GM23338 (cell line): Measurements from ENCODE around the gene ECE1. TPM values are rescaled to one million over a fixed set of nuclear protein-coding genes. Genes with fewer than 3 reads are reported as not detected.

Source experiments
- ATAC-seq: fragments of 200-7000 bp; cut with Tn5 transposase; 3 replicates; pipeline ENCODE4 v1.9.1; 2020
- DNase-seq: peaks from one replicate; pipeline ENCODE4 v3.0.0-alpha.2; 2015; ENCODE audit warnings: low spot score
- H2AFZ ChIP-seq: fragments of 200-600 bp; sonication (generic); 2 replicates; pipeline ENCODE4 v1.8.0; 2016; ENCODE audit warnings: antibody characterized with exemption, mild to moderate bottlenecking, moderate library complexity
- H3F3A ChIP-seq: fragments of 200-600 bp; sonication (generic); replicated peaks from 2 replicates; pipeline ENCODE4 v1.8.0; 2017; ENCODE audit warnings: antibody characterized with exemption, mixed run types, low read depth
- H3K27ac ChIP-seq: fragments of 200-600 bp; sonication (generic); 2 replicates; pipeline ENCODE4 v1.6.1; 2016; ENCODE audit warnings: low read depth
- H3K27me3 ChIP-seq: fragments of 200-600 bp; sonication (generic); 2 replicates; pipeline ENCODE4 v1.8.0; 2016; ENCODE audit warnings: mild to moderate bottlenecking, mixed run types, moderate library complexity; ENCODE audit not compliant: insufficient read depth
- H3K36me3 ChIP-seq: fragments of 200-600 bp; sonication (generic); 2 replicates; pipeline ENCODE4 v1.8.0; 2016; ENCODE audit warnings: mild to moderate bottlenecking; ENCODE audit not compliant: insufficient read depth
- H3K4me1 ChIP-seq: fragments of 200-600 bp; sonication (generic); 2 replicates; pipeline ENCODE4 v1.8.0; 2016; ENCODE audit warnings: mild to moderate bottlenecking, moderate library complexity; ENCODE audit not compliant: insufficient read depth
- H3K4me2 ChIP-seq: fragments of 200-600 bp; sonication (generic); 2 replicates; pipeline ENCODE4 v1.7.1; 2017; ENCODE audit warnings: mixed run types
- H3K4me3 ChIP-seq: fragments of 200-600 bp; sonication (generic); 2 replicates; pipeline ENCODE4 v1.6.1; 2016; ENCODE audit warnings: mixed run types
- H3K79me2 ChIP-seq: fragments of 200-600 bp; sonication (generic); replicated peaks from 2 replicates; pipeline ENCODE4 v1.8.0; 2017; ENCODE audit warnings: mild to moderate bottlenecking; ENCODE audit not compliant: insufficient read depth
- H3K9me2 ChIP-seq: fragments of 200-600 bp; sonication (generic); 2 replicates; pipeline ENCODE4 v1.8.0; 2017; ENCODE audit not compliant: insufficient read depth
- H4K20me1 ChIP-seq: fragments of 200-600 bp; sonication (generic); replicated peaks from 2 replicates; pipeline ENCODE4 v1.8.0; 2017; ENCODE audit warnings: mild to moderate bottlenecking; ENCODE audit not compliant: insufficient read depth
- H3K27ac Mint-ChIP-seq: 2 replicates; pipeline ENCODE4 v1.8.0; 2020; ENCODE audit warnings: inconsistent platforms, mild to moderate bottlenecking, moderate library complexity, mixed read lengths
- H3K27me3 Mint-ChIP-seq: 3 replicates; pipeline ENCODE4 v1.8.0; 2022; ENCODE audit warnings: low read depth, mild to moderate bottlenecking, moderate library complexity, mixed read lengths, inconsistent platforms; ENCODE audit not compliant: insufficient read depth, poor library complexity
- H3K36me3 Mint-ChIP-seq: 3 replicates; pipeline ENCODE4 v1.8.0; 2021; ENCODE audit warnings: low read depth, mild to moderate bottlenecking, inconsistent platforms, moderate library complexity, mixed read lengths
- H3K4me1 Mint-ChIP-seq: 3 replicates; pipeline ENCODE4 v1.8.0; 2020; ENCODE audit warnings: mild to moderate bottlenecking, inconsistent platforms, mixed read lengths
- H3K4me3 Mint-ChIP-seq: 3 replicates; pipeline ENCODE4 v1.8.0; 2021; ENCODE audit warnings: moderate library complexity, mild to moderate bottlenecking, inconsistent platforms, mixed read lengths
- H3K9me3 Mint-ChIP-seq: 3 replicates; pipeline ENCODE4 v1.8.0; 2020; ENCODE audit warnings: moderate library complexity, mild to moderate bottlenecking, inconsistent platforms, mixed read lengths
- CREB1 ChIP-seq: fragments of 250-450 bp; sonication (Bioruptor Pico); IDR thresholded peaks from 2 replicates; pipeline ENCODE4 v1.5.0; 2020; ENCODE audit warnings: low read depth, mild to moderate bottlenecking, moderate library complexity
- EZH2 ChIP-seq: fragments of 200-600 bp; sonication (generic); IDR thresholded peaks from one replicate; pipeline ENCODE4 v1.8.0; 2017; ENCODE audit warnings: antibody characterized with exemption, mild to moderate bottlenecking, low read depth; ENCODE audit not compliant: unreplicated experiment
- EZH2phosphoT487 ChIP-seq: fragments of 200-600 bp; sonication (generic); IDR thresholded peaks from one replicate; pipeline ENCODE4 v1.8.1; 2018; ENCODE audit warnings: antibody characterized with exemption; ENCODE audit not compliant: unreplicated experiment
- JUNB ChIP-seq: IDR thresholded peaks from one replicate; pipeline ENCODE4 v1.6.1; 2016; ENCODE audit warnings: antibody characterized with exemption; ENCODE audit not compliant: unreplicated experiment
- NANOG ChIP-seq: IDR thresholded peaks from 2 replicates; pipeline ENCODE4 v1.6.1; 2016; ENCODE audit warnings: antibody characterized with exemption, borderline replicate concordance
- POLR2AphosphoS5 ChIP-seq: IDR thresholded peaks from 2 replicates; pipeline ENCODE4 v1.6.1; 2016; ENCODE audit warnings: antibody characterized with exemption, low read depth
- ZNF114 ChIP-seq: fragments of 250-450 bp; sonication (Bioruptor Pico); IDR thresholded peaks from 2 replicates; pipeline ENCODE4 v1.5.0; 2020; ENCODE audit warnings: mild to moderate bottlenecking, moderate library complexity
- ZNF331 ChIP-seq: fragments of 250-450 bp; sonication (Bioruptor Pico); IDR thresholded peaks from 2 replicates; pipeline ENCODE4 v1.5.0; 2020; ENCODE audit warnings: low read depth, mild to moderate bottlenecking, moderate library complexity
- polyA plus RNA-seq: library from polyadenylated mRNA; unstranded; fragments of >200 nt; fragmentation: Nextera tagmentation; extraction: Ambion mirVana; gene quantifications from 2 replicates; pipeline ENCODE4 v1.2.1, GENCODE V29; 2016
- total RNA-seq: library from RNA; depleted of rRNA; stranded (reverse); fragments of >200 nt; shearing (Covaris generic); gene quantifications from 2 replicates; pipeline ENCODE4 v1.2.3, GENCODE V29; 2014
- TF ChIP-seq, protein P1 (sequence below): fragments of 250-450 bp; sonication (Bioruptor Pico); IDR thresholded peaks from 2 replicates; pipeline ENCODE4 v1.5.0; 2020; ENCODE audit warnings: mild to moderate bottlenecking, moderate library complexity
- TF ChIP-seq, protein P2 (sequence below): IDR thresholded peaks from 2 replicates; pipeline ENCODE4 v1.6.1; 2016; ENCODE audit warnings: antibody characterized with exemption

Gene ECE1
- total and polyA plus RNA-seq, 2 experiments from 2014 or later: 11.0 to 45.0 TPM

DNA sequence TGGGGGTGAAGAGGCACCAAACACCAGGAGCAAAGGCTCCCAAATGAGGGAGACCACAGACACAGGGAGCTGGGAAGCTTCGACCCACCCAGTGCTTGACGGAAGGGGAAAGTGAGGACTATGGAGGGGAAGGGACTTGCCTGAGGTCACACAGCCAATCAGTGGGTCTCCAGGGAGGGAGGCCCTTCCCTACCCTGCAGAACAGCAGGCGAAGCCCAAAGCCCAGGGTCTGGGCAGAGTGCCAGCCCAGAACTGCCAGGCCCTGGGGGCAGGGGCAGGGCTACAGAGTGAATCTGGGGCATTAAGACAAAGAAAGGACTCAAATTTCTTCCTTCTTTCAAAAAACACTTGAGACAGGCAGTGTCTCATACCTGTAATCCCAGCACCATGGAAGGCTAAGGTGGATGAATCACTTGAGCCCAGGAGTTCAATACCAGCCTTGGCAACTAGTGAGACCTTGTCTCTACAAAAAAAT, 45.5 kb upstream of the ECE1 start (continued):
- TF ChIP-seq, protein P1, sequence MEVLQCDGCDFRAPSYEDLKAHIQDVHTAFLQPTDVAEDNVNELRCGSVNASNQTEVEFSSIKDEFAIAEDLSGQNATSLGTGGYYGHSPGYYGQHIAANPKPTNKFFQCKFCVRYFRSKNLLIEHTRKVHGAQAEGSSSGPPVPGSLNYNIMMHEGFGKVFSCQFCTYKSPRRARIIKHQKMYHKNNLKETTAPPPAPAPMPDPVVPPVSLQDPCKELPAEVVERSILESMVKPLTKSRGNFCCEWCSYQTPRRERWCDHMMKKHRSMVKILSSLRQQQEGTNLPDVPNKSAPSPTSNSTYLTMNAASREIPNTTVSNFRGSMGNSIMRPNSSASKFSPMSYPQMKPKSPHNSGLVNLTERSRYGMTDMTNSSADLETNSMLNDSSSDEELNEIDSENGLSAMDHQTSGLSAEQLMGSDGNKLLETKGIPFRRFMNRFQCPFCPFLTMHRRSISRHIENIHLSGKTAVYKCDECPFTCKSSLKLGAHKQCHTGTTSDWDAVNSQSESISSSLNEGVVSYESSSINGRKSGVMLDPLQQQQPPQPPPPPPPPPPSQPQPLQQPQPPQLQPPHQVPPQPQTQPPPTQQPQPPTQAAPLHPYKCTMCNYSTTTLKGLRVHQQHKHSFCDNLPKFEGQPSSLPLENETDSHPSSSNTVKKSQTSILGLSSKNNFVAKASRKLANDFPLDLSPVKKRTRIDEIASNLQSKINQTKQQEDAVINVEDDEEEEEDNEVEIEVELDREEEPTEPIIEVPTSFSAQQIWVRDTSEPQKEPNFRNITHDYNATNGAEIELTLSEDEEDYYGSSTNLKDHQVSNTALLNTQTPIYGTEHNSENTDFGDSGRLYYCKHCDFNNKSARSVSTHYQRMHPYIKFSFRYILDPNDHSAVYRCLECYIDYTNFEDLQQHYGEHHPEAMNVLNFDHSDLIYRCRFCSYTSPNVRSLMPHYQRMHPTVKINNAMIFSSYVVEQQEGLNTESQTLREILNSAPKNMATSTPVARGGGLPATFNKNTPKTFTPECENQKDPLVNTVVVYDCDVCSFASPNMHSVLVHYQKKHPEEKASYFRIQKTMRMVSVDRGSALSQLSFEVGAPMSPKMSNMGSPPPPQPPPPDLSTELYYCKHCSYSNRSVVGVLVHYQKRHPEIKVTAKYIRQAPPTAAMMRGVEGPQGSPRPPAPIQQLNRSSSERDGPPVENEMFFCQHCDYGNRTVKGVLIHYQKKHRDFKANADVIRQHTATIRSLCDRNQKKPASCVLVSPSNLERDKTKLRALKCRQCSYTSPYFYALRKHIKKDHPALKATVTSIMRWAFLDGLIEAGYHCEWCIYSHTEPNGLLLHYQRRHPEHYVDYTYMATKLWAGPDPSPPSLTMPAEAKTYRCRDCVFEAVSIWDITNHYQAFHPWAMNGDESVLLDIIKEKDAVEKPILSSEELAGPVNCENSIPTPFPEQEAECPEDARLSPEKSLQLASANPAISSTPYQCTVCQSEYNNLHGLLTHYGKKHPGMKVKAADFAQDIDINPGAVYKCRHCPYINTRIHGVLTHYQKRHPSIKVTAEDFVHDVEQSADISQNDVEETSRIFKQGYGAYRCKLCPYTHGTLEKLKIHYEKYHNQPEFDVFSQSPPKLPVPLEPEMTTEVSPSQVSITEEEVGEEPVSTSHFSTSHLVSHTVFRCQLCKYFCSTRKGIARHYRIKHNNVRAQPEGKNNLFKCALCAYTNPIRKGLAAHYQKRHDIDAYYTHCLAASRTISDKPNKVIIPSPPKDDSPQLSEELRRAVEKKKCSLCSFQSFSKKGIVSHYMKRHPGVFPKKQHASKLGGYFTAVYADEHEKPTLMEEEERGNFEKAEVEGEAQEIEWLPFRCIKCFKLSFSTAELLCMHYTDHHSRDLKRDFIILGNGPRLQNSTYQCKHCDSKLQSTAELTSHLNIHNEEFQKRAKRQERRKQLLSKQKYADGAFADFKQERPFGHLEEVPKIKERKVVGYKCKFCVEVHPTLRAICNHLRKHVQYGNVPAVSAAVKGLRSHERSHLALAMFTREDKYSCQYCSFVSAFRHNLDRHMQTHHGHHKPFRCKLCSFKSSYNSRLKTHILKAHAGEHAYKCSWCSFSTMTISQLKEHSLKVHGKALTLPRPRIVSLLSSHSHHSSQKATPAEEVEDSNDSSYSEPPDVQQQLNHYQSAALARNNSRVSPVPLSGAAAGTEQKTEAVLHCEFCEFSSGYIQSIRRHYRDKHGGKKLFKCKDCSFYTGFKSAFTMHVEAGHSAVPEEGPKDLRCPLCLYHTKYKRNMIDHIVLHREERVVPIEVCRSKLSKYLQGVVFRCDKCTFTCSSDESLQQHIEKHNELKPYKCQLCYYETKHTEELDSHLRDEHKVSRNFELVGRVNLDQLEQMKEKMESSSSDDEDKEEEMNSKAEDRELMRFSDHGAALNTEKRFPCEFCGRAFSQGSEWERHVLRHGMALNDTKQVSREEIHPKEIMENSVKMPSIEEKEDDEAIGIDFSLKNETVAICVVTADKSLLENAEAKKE (CRISPR knock-in tag): no peak
- TF ChIP-seq EZH2phosphoT487 (no peak), JUNB (no peak)

DNA sequence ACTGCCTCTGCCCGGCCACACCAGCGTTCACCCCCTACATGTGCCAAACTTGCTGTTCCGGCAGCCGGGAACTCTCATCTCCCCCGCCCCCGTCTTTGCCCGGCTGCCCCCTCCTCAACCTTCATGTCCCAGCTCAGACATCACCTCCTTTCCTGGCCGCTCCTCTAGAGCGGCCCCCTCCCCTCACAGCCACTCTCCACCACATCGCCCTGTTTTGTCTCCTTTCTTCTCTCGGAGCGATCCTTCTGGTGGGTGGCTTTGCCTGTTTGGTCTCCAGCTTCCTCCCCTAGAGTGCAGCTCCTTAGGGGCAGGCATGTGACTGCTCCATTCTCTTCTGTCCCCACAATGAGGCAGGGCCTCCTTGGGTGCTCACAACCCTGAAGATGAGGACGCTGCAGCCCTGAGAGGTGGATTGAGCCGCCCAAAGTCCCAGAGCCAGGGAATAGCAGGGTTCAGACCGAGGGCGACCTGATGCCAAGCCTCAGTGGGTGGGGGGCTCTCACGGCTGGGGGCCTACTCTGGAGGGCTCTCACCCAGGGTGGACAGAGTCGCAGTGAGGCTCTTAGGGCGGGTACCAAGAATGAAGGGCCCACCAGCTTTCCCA, 44.9 kb upstream of the ECE1 start:
- Mint-ChIP-seq H3K36me3 (no peaks in the 10 kb centered on the region), H3K9me3 (no peaks in the 10 kb centered on the region), H3K4me3 (peak overlapping the region; percentile 65), H3K27me3 (peaks cover 10% of the 10 kb centered on the region), H3K4me1 (peaks cover 65% of the 10 kb centered on the region), H3K27ac (peak overlapping the region; percentile 81; the same call in 1 of the 2 replicates)
- 0 out of 2 replicates have a peak, but pooled peaks cover 4% of the 10 kb centered on the region for H3F3A ChIP-seq
- peaks cover 10% of the 10 kb centered on the region; the same call in 1 of the 2 replicates for H4K20me1 ChIP-seq
- peak overlapping the region; percentile 37; the same call in 1 of the 2 replicates for H3K4me3 ChIP-seq
- no peaks in the 10 kb centered on the region for H3K9me2 ChIP-seq
- H3K4me1 ChIP-seq: peaks cover 33% of the 10 kb centered on the region
- H3K79me2 ChIP-seq: peaks cover 39% of the 10 kb centered on the region
- H3K27ac ChIP-seq: no peak overlapping the region
- H3K36me3 ChIP-seq: no peaks in the 10 kb centered on the region
- peak overlapping the region; percentile 66 for H3K4me2 ChIP-seq
- H2AFZ ChIP-seq: 0 out of 2 replicates have a peak overlapping the region, but pooled peaks have one; percentile 11
- H3K27me3 ChIP-seq: no peaks in the 10 kb centered on the region
- peak; percentile 60 for DNase-seq
- ATAC-seq: peak; percentile 38
- no peak for TF ChIP-seq POLR2AphosphoS5
- TF ChIP-seq, protein P2, sequence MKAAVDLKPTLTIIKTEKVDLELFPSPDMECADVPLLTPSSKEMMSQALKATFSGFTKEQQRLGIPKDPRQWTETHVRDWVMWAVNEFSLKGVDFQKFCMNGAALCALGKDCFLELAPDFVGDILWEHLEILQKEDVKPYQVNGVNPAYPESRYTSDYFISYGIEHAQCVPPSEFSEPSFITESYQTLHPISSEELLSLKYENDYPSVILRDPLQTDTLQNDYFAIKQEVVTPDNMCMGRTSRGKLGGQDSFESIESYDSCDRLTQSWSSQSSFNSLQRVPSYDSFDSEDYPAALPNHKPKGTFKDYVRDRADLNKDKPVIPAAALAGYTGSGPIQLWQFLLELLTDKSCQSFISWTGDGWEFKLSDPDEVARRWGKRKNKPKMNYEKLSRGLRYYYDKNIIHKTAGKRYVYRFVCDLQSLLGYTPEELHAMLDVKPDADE: no peak
- TF ChIP-seq ZNF114 (CRISPR knock-in tag): no peak
- no peak for TF ChIP-seq NANOG
- TF ChIP-seq CREB1 (CRISPR knock-in tag): no peak
- TF ChIP-seq ZNF331 (CRISPR knock-in tag): no peak
- TF ChIP-seq EZH2: no peak
